DND-41 (cell line): ENCODE results near the gene TRMT61A.

Experiments used
- ATAC-seq: fragments of 200-7000 bp; cut with Tn5 transposase; 3 replicates; pipeline ENCODE4 v1.9.1; 2021; ENCODE audit warnings: low read depth; ENCODE audit not compliant: insufficient read depth
- DNase-seq: peaks from one replicate; pipeline ENCODE4 v3.0.0-alpha.2; 2020
- H2AFZ ChIP-seq: 2 replicates; pipeline ENCODE4 v1.6.0; 2012; ENCODE audit warnings: low read depth, low read length
- H3K27ac ChIP-seq: 2 replicates; pipeline ENCODE4 v1.5.1; 2012; ENCODE audit warnings: low read length, inconsistent platforms
- H3K27me3 ChIP-seq: fragments of 200-600 bp; sonication (generic); 2 replicates; pipeline ENCODE4 v1.6.0; 2012; ENCODE audit warnings: low read length, mild to moderate bottlenecking, inconsistent platforms; ENCODE audit not compliant: insufficient read depth, poor library complexity
- H3K36me3 ChIP-seq: 2 replicates; pipeline ENCODE4 v1.5.1; 2012; ENCODE audit warnings: low read length, inconsistent platforms; ENCODE audit not compliant: insufficient read depth
- H3K4me1 ChIP-seq: 2 replicates; pipeline ENCODE4 v1.5.1; 2012; ENCODE audit warnings: mild to moderate bottlenecking, low read length; ENCODE audit not compliant: insufficient read depth
- H3K4me2 ChIP-seq: 2 replicates; pipeline ENCODE4 v1.6.0; 2012; ENCODE audit warnings: mild to moderate bottlenecking, moderate library complexity, low read length, inconsistent platforms; ENCODE audit not compliant: insufficient read depth
- H3K4me3 ChIP-seq, 2 experiments: fragments of 200-600 bp in 1 of 2; shearing (Covaris generic) in 1 of 2; 2 replicates each; pipeline ENCODE4 v1.5.1; 2012 to 2016; ENCODE audit warnings: inconsistent platforms in 2 of 2, low read length in 2 of 2, mild to moderate bottlenecking in 2 of 2, low read depth in 1 of 2, moderate library complexity in 1 of 2
- H3K79me2 ChIP-seq: 2 replicates; pipeline ENCODE4 v1.6.0; 2012; ENCODE audit warnings: low read length, inconsistent platforms; ENCODE audit not compliant: insufficient read depth
- H3K9ac ChIP-seq: 2 replicates; pipeline ENCODE4 v1.6.0; 2012; ENCODE audit warnings: low read depth, mild to moderate bottlenecking, inconsistent platforms, low read length, moderate library complexity
- H3K9me3 ChIP-seq: 2 replicates; pipeline ENCODE4 v1.5.1; 2012; ENCODE audit warnings: low read length, moderate library complexity, mild to moderate bottlenecking, inconsistent platforms; ENCODE audit not compliant: insufficient read depth, severe bottlenecking
- H4K20me1 ChIP-seq: 2 replicates; pipeline ENCODE4 v1.6.0; 2012; ENCODE audit warnings: low read length; ENCODE audit not compliant: insufficient read depth
- CTCF ChIP-seq: IDR thresholded peaks from 2 replicates; pipeline ENCODE4 v1.5.1; 2012; ENCODE audit warnings: borderline replicate concordance, low read length, moderate library complexity, mild to moderate bottlenecking; ENCODE audit not compliant: poor library complexity, severe bottlenecking; ENCODE audit errors: extremely low read depth
- EZH2 ChIP-seq: IDR thresholded peaks from 3 replicates; pipeline ENCODE4 v1.6.1; 2012; ENCODE audit warnings: borderline replicate concordance, low read depth, mild to moderate bottlenecking, moderate library complexity, low read length, inconsistent platforms; ENCODE audit not compliant: severe bottlenecking

Gene TRMT61A

GRCh38 chr14:103496776-103497175, 32.2 kb upstream of the TRMT61A start:
- Histone ChIP-seq H4K20me1 (peaks cover 4% of the 10 kb centered on the region), H3K4me2 (no peak overlapping the region), H3K27ac (no peak overlapping the region), H3K9me3 (no peaks in the 10 kb centered on the region), H3K9ac (no peak overlapping the region), H3K4me1 (no peaks in the 10 kb centered on the region), H3K4me3 (no peak overlapping the region), H3K27me3 (no peaks in the 10 kb centered on the region), H3K36me3 (peaks cover 74% of the 10 kb centered on the region), H3K79me2 (no peaks in the 10 kb centered on the region), H2AFZ (no peak overlapping the region)
- TF ChIP-seq CTCF (no peak), EZH2 (no peak)
- ATAC-seq (no peak), DNase-seq (no peak)

GRCh38 chr14:103499709-103500108, 29.3 kb upstream of the TRMT61A start:
- no peak for TF ChIP-seq CTCF
- ATAC-seq (peak; percentile 51), DNase-seq (no peak)
- H3K27me3 ChIP-seq: no peaks in the 10 kb centered on the region
- no peak overlapping the region for H3K27ac ChIP-seq
- H2AFZ ChIP-seq: no peak overlapping the region
- no peaks in the 10 kb centered on the region for H3K79me2 ChIP-seq
- peaks cover 82% of the 10 kb centered on the region for H3K36me3 ChIP-seq
- H3K9ac ChIP-seq: no peak overlapping the region
- no peak overlapping the region for H3K4me3 ChIP-seq
- H3K9me3 ChIP-seq: no peaks in the 10 kb centered on the region
- no peak overlapping the region for H3K4me2 ChIP-seq
- peaks cover 4% of the 10 kb centered on the region for H4K20me1 ChIP-seq
- H3K4me1 ChIP-seq: no peaks in the 10 kb centered on the region

- Histone ChIP-seq H3K36me3 (peaks cover 82% of the 10 kb centered on the region), H3K27ac (no peak overlapping the region), H3K9me3 (no peaks in the 10 kb centered on the region), H3K27me3 (no peaks in the 10 kb centered on the region), H3K79me2 (no peaks in the 10 kb centered on the region), H3K4me1 (no peaks in the 10 kb centered on the region), H2AFZ (no peak overlapping the region), H4K20me1 (peaks cover 4% of the 10 kb centered on the region), H3K9ac (no peak overlapping the region), H3K4me3 (no peak overlapping the region), H3K4me2 (no peak overlapping the region)
- peak; percentile 87 for TF ChIP-seq CTCF
- TF ChIP-seq EZH2: no peak
- DNase-seq (peak; percentile 71), ATAC-seq (peak; percentile 92)
Measured at GRCh38 chr14:103500148-103500990, 28.6 kb upstream of the TRMT61A start.
